ENCODE measurements around the gene IL32.

IL32 gene

DNA sequence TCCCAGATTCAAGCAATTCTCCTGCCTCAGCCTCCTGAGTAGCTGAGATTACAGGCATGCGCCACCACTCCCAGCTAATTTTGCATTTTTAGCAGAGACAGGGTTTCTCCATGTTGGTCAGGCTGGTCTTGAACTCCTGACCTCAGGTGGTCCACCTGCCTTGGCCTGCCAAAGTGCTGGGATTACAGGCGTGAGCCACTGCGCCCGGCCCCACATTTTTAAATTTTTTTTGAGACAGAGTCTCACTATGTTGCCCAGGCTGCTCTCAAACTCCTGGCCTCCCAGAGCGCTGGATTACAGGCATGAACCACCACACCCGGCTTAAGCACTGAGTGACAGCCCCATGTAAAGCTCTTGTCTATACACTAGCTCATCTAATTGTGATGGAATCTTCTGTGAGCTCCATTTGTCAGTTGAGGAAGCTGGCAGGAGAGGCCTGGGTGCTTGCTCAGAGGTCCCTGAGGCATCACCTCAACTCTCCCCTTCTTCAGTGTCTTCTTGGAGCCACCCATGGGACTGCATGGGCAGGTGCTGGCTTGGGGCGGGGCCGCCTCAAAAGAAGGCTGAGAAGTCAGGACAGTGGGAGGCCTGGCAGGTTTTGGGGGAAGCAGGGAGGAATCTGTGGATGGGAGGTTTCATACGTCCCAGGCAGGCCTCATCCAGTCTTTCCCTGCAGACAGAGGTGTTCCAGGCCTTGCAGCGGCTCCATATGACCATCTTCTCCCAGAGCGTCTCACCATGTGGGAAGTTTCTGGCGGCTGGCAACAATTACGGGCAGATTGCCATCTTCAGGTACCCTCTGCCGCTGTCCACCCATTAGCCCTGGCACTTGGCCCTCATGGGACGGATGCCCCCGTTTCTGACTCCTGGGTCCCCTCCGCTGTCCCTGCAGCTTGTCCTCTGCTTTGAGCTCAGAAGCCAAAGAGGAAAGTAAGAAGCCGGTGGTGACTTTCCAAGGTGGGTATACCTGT, 40.1 kb upstream of the IL32 start:
- TF ChIP-seq, protein P1, sequence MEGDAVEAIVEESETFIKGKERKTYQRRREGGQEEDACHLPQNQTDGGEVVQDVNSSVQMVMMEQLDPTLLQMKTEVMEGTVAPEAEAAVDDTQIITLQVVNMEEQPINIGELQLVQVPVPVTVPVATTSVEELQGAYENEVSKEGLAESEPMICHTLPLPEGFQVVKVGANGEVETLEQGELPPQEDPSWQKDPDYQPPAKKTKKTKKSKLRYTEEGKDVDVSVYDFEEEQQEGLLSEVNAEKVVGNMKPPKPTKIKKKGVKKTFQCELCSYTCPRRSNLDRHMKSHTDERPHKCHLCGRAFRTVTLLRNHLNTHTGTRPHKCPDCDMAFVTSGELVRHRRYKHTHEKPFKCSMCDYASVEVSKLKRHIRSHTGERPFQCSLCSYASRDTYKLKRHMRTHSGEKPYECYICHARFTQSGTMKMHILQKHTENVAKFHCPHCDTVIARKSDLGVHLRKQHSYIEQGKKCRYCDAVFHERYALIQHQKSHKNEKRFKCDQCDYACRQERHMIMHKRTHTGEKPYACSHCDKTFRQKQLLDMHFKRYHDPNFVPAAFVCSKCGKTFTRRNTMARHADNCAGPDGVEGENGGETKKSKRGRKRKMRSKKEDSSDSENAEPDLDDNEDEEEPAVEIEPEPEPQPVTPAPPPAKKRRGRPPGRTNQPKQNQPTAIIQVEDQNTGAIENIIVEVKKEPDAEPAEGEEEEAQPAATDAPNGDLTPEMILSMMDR (IDR thresholded peaks at IDR 0.05; ENCODE audit: insufficient read depth, low read depth, low read length, missing control alignments) = no peak
- no peak for DNase-seq (ENCODE audit: low read depth)

DNA sequence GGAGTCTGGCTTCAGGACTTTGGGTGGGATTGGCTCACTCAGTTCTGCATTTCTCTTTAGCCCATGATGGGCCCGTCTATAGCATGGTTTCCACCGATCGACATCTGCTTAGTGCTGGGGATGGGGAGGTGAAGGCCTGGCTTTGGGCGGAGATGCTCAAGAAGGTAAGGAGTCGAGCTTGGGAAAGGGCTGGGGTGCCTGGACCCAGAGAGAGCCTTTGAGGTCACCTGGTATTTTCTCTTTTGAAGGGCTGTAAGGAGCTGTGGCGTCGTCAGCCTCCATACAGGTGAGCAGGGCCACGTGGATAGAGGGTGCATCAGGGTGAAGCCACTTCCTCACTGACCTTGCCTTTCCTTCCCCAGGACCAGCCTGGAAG, 39.4 kb upstream of the IL32 start:
- H3K4me3 ChIP-seq (ENCODE audit: low read length) = no peak overlapping the region
- TF ChIP-seq, protein P1 (IDR thresholded peaks at IDR 0.05; ENCODE audit: insufficient read depth, low read depth, low read length, missing control alignments) = no peak
- no peak for DNase-seq (ENCODE audit: low read depth)

More for the DNA sequence above, 40.1 kb upstream of the IL32 start:
- no peak overlapping the region for H3K4me3 ChIP-seq (ENCODE audit: low read length)

DNA sequence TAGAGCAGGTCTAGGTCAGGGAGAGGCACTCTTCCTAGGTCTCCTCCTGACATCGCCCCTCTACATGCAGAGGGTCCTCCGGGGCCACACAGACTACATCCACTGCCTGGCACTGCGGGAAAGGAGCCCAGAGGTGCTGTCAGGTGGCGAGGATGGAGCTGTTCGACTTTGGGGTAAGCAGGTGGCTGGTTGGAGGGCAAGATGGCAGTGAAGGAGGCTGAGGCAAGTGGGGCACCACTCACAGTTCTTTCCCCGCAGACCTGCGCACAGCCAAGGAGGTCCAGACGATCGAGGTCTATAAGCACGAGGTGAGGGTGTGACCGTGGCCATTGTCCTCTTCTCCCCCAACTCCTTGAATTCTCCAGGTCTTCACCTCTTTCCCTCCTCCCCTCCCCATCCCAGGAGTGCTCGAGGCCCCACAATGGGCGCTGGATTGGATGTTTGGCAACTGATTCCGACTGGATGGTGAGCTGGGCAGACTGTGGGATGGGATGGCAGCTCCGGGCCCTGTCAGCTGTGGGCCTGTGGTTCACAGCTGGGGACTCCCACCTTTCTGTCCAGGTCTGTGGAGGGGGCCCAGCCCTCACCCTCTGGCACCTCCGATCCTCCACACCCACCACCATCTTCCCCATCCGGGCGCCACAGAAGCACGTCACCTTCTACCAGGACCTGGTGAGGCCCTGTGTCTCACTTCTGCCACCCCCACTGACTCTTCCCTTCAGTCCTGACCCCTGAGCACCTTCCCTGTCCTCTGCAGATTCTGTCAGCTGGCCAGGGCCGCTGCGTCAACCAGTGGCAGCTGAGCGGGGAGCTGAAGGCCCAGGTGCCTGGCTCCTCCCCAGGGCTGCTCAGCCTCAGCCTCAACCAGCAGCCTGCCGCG, 38.6 kb upstream of the IL32 start:
- TF ChIP-seq, protein P1 (IDR thresholded peaks at IDR 0.05; ENCODE audit: insufficient read depth, low read depth, low read length, missing control alignments) = no peak
- no peak overlapping the region for H3K4me3 ChIP-seq (ENCODE audit: low read length)

DNA sequence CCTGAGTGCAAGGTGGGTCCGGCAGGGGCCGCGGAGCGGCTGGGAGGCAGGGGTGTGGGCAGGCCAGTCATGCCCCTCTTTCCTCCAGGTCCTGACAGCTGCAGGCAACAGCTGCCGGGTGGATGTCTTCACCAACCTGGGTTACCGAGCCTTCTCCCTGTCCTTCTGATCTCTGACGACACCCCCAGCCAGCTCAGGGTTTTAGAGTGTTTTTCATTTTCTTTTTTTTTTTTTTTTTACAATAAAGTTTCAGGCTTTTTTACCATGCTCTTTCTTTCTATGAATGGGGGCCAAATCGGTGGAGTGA, 38.0 kb upstream of the IL32 start:
- DNase-seq (ENCODE audit: low read depth) = no peak
- TF ChIP-seq, protein P1 (IDR thresholded peaks at IDR 0.05; ENCODE audit: insufficient read depth, low read depth, low read length, missing control alignments) = no peak
- H3K4me3 ChIP-seq (ENCODE audit: low read length) = no peak overlapping the region

More for the DNA sequence above, 38.6 kb upstream of the IL32 start:
- no peak for DNase-seq (ENCODE audit: low read depth)

DNA sequence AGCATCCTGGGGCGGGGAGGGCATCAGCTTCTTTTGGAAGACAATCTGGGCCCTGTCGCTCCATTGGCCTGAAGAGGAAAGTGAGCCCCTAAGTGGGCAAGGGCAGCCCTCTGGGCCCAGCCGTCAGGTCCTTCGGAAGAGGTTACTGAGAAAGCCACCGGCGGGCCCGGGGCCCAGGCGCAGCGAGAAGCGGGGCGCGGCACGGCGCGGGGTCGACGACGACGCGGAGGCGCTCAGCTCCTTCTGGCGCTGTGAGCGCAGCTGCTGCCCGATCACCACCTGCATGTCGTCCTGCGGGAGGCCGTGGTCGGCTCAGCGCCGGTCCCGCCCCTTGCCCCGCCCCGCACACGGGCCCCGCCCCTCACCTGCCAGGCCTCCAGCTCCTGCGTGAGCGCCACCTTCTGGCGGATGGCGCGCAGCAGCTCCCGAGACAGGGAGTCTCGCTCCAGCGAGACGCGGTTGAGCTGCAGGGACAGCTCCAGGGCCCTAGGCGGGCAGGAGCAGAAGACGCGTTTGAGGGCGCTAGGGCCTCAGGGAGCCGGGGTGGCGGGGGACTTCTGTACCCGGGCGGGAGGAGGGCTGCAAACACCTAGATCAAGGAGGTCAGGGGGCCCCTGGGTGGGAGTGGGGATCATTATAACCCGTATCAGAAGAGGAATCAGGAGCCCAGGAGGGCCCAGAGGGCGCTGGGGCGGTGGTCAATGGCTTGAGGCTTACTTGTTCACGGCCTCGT, 37.3 kb upstream of the IL32 start:
- no peak overlapping the region for H3K4me3 ChIP-seq (ENCODE audit: low read length)
- TF ChIP-seq, protein P1 (IDR thresholded peaks at IDR 0.05; ENCODE audit: insufficient read depth, low read depth, low read length, missing control alignments) = peak; percentile 75
- peak; percentile 91 for DNase-seq (ENCODE audit: low read depth)

DNA sequence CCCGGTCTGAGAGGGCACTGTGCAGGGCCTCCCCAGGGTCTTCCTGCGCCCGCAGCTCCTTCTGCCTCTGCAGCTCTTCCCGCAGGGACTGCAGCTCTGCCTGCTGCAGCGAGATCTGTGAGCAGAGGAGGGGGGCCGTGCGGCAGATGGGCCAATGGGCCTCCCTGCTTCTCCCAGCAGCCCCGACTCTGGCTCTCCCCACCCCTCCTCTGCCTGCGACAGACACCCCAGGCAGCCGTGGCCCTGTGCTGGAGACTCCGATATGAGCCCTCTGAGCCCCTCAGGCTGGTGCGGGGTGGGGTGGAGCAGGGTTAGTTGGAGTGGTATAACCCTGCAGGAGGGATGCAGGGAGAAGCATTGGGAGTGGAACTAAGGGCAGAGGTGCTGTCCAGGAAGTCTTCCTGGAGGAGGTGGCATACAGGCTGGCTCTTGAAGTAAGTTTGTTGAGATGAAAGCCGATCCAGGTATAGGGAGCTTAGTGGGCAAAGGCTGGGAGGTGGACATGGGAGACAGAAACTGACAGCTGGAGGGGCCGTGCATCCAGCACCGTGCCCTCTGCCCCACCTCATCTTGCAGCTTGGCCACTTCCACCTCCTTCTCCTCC, 36.6 kb upstream of the IL32 start:
- TF ChIP-seq, protein P1 (IDR thresholded peaks at IDR 0.05; ENCODE audit: insufficient read depth, low read depth, low read length, missing control alignments) = no peak
- DNase-seq (ENCODE audit: low read depth) = no peak
- H3K4me3 ChIP-seq (ENCODE audit: low read length) = no peak overlapping the region

Measured in epithelial cell of esophagus (primary cell).